ENCODE data around the gene NPNT. TPM values are rescaled to one million over a fixed set of nuclear protein-coding genes. Genes with fewer than 3 reads are reported as not detected.

NPNT gene
- total RNA-seq, 3 donors from 2014 or later = 1.4 to 26.8 (median 11.1) TPM

DNA sequence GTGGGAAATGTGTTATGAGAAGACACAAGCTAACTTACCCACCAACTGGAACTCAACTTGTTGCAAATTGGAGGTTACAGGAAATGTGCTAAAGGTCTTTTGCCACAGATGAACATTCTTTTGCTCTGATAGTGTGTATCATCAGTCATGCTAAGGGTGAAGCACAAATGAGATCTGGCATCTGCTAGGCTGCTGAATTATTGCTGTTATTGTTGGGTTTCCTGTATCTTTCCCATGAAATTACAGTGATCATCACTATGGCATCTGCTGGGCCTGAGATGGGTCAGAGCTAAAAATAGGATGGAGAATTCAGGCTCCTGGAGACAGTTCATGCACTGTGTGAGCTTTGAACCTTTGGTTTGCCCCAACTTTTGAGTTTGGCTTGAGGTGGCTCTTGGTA lies 124.5 kb downstream of the NPNT start:
- H3K9me3 ChIP-seq = peaks cover 0 to 6% of the 10 kb centered on the region in 2 donors
- no peaks in the 10 kb centered on the region for H3K4me1 ChIP-seq
- no peak for TF ChIP-seq CTCF (IDR thresholded peaks at IDR 0.05)
- TF ChIP-seq POLR2AphosphoS5 (IDR thresholded peaks at IDR 0.05) = no peak
- no peak for TF ChIP-seq POLR2A (IDR thresholded peaks at IDR 0.05)
- intact Hi-C loops (cut with DNase I; ENCODE audit: low total_unique reads) = no loop called here
- H3K27me3 ChIP-seq = no peaks in the 10 kb centered on the region
- no peak overlapping the region for H3K27ac ChIP-seq
- H3K4me3 ChIP-seq = no peak overlapping the region
- H3K36me3 ChIP-seq = no peaks in the 10 kb centered on the region
- no peak for DNase-seq (ENCODE audit: low spot score in 2 of 2)

Other genes with a start within 250 kb of the NPNT start
- 10 to 100 TPM; 20.6 to 30.0 (median 29.5) TPM for gene INTS12, start 186.8 kb upstream of the NPNT start, total RNA-seq
- gene GSTCD, start 186.7 kb upstream of the NPNT start, total RNA-seq = 10 to 100 TPM in 2 of 3 donors, 1 to 10 TPM in 1; 9.0 to 23.3 (median 18.7) TPM

All from breast epithelium (tissue), 4 donors.